NT2/D1 (cell line): ENCODE results near the gene LLGL2.
A peak's percentile ranks its signal among the peaks of the same experiment; 100 is the strongest.

Experiments
- DNase-seq: peaks from one replicate; pipeline ENCODE4 v3.0.0-alpha.2; 2011; ENCODE audit warnings: low read depth, low spot score
- H3K27me3 ChIP-seq: 2 replicates; pipeline ENCODE4 v1.6.0; 2011; ENCODE audit warnings: mild to moderate bottlenecking; ENCODE audit not compliant: insufficient read length, insufficient read depth
- H3K36me3 ChIP-seq: 2 replicates; pipeline ENCODE4 v1.6.1; 2011; ENCODE audit warnings: mild to moderate bottlenecking, low read length, mixed read lengths; ENCODE audit not compliant: insufficient read depth, insufficient read length
- H3K4me1 ChIP-seq: 2 replicates; pipeline ENCODE4 v1.5.1; 2011; ENCODE audit not compliant: insufficient read depth, insufficient read length
- H3K4me3 ChIP-seq: 2 replicates; pipeline ENCODE4 v1.5.1; 2011; ENCODE audit warnings: low read depth; ENCODE audit not compliant: insufficient read length
- H3K9ac ChIP-seq: 2 replicates; pipeline ENCODE4 v1.6.0; 2011; ENCODE audit warnings: low read depth; ENCODE audit not compliant: insufficient read length
- H3K9me3 ChIP-seq: 2 replicates; pipeline ENCODE4 v1.5.1; 2011; ENCODE audit warnings: mild to moderate bottlenecking, low read length; ENCODE audit not compliant: insufficient read depth
- SUZ12 ChIP-seq: IDR thresholded peaks from 2 replicates; pipeline ENCODE4 v1.6.1; 2011; ENCODE audit not compliant: insufficient read length, insufficient read depth; ENCODE audit errors: extremely low read depth
- YY1 ChIP-seq: IDR thresholded peaks from 2 replicates; pipeline ENCODE4 v1.6.1; 2011; ENCODE audit not compliant: insufficient read length, insufficient read depth
- ZNF274 ChIP-seq: IDR thresholded peaks from 2 replicates; pipeline ENCODE4 v1.6.1; 2011; ENCODE audit warnings: mild to moderate bottlenecking, low read depth, low read length

LLGL2 gene

GRCh38 chr17:75504347-75505151 is 20.9 kb upstream of the LLGL2 start:
- Histone ChIP-seq H3K27me3 (no peaks in the 10 kb centered on the region), H3K4me3 (no peak overlapping the region), H3K9me3 (no peaks in the 10 kb centered on the region), H3K9ac (no peak overlapping the region), H3K4me1 (peaks cover 29% of the 10 kb centered on the region), H3K36me3 (peaks cover 93% of the 10 kb centered on the region)
- TF ChIP-seq YY1 (no peak), SUZ12 (no peak), ZNF274 (no peak)
- DNase-seq: peak; percentile 23

- H3K4me3 ChIP-seq: no peak overlapping the region
- no peaks in the 10 kb centered on the region for H3K27me3 ChIP-seq
- H3K9me3 ChIP-seq: no peaks in the 10 kb centered on the region
- H3K9ac ChIP-seq: no peak overlapping the region
- peaks cover 27% of the 10 kb centered on the region for H3K4me1 ChIP-seq
- H3K36me3 ChIP-seq: peaks cover 93% of the 10 kb centered on the region
- no peak for DNase-seq
- no peak for TF ChIP-seq ZNF274
- TF ChIP-seq YY1: no peak
- TF ChIP-seq SUZ12: no peak
Observed at GRCh38 chr17:75505152-75505409, 20.4 kb upstream of the LLGL2 start.

- no peak for TF ChIP-seq SUZ12
- TF ChIP-seq ZNF274: no peak
- TF ChIP-seq YY1: no peak
- H3K36me3 ChIP-seq: peaks cover 93% of the 10 kb centered on the region
- no peak for DNase-seq
- no peaks in the 10 kb centered on the region for H3K9me3 ChIP-seq
- no peak overlapping the region for H3K9ac ChIP-seq
- no peak overlapping the region for H3K4me3 ChIP-seq
- H3K4me1 ChIP-seq: peaks cover 26% of the 10 kb centered on the region
- H3K27me3 ChIP-seq: no peaks in the 10 kb centered on the region
Observed at GRCh38 chr17:75505640-75506039, 19.9 kb upstream of the LLGL2 start.

GRCh38 chr17:75506134-75506533 is 19.4 kb upstream of the LLGL2 start:
- Histone ChIP-seq H3K4me3 (no peak overlapping the region), H3K27me3 (no peaks in the 10 kb centered on the region), H3K9me3 (no peaks in the 10 kb centered on the region), H3K36me3 (peaks cover 92% of the 10 kb centered on the region), H3K9ac (no peak overlapping the region), H3K4me1 (peaks cover 26% of the 10 kb centered on the region)
- TF ChIP-seq YY1 (no peak), SUZ12 (no peak), ZNF274 (no peak)
- DNase-seq: no peak

GRCh38 chr17:75506888-75507287 is 18.6 kb upstream of the LLGL2 start:
- peaks cover 92% of the 10 kb centered on the region for H3K36me3 ChIP-seq

GRCh38 chr17:75507733-75508719 is 17.5 kb upstream of the LLGL2 start:
- DNase-seq: no peak
- H3K36me3 ChIP-seq: peaks cover 94% of the 10 kb centered on the region
- peaks cover 24% of the 10 kb centered on the region for H3K4me1 ChIP-seq
- no peaks in the 10 kb centered on the region for H3K27me3 ChIP-seq
- H3K9me3 ChIP-seq: no peaks in the 10 kb centered on the region
- H3K4me3 ChIP-seq: no peak overlapping the region
- TF ChIP-seq SUZ12: no peak
- no peak for TF ChIP-seq ZNF274
- no peak for TF ChIP-seq YY1
- peak overlapping the region; percentile 4 for H3K9ac ChIP-seq

More at GRCh38 chr17:75506888-75507287, 18.6 kb upstream of the LLGL2 start:
- Histone ChIP-seq H3K9me3 (no peaks in the 10 kb centered on the region), H3K9ac (no peak overlapping the region), H3K4me1 (peaks cover 26% of the 10 kb centered on the region), H3K4me3 (no peak overlapping the region), H3K27me3 (no peaks in the 10 kb centered on the region)
- DNase-seq: no peak
- TF ChIP-seq ZNF274 (no peak), YY1 (no peak), SUZ12 (no peak)

GRCh38 chr17:75508931-75509361 is 16.6 kb upstream of the LLGL2 start:
- Histone ChIP-seq H3K9ac (peak overlapping the region; percentile 4), H3K4me1 (peaks cover 24% of the 10 kb centered on the region), H3K36me3 (peaks cover 93% of the 10 kb centered on the region), H3K27me3 (no peaks in the 10 kb centered on the region), H3K9me3 (no peaks in the 10 kb centered on the region), H3K4me3 (no peak overlapping the region)
- TF ChIP-seq ZNF274 (no peak), SUZ12 (no peak), YY1 (no peak)
- no peak for DNase-seq
